Stimulated activated naive B cell treated with anti-CD40 and anti-IgM and Interleukin-4, amounts not matched to agents 10 μg/mL and 1 μg/mL and 100 μg/mL, for 72 hours (primary cell): Measurements from ENCODE around the gene RPL13.
A peak's percentile ranks its signal among the peaks of the same experiment; 100 is the strongest.

Source experiments
- ATAC-seq, 2 donors: fragments of 150-1000 bp; cut with Tn5 transposase; replicated peaks; 2 replicates each; pipeline ENCODE4 v1.10.0; 2021; ENCODE audit warnings: moderate library complexity in 1 of 2
- DNase-seq: peaks from one replicate; pipeline ENCODE4 v3.0.0; 2021
- H3K27ac Mint-ChIP-seq: one replicate; pipeline ENCODE4 v1.8.0; 2022; ENCODE audit warnings: mild to moderate bottlenecking, mixed read lengths
- H3K27me3 Mint-ChIP-seq, 2 donors: one replicate each; pipeline ENCODE4 v1.8.0; 2022; ENCODE audit warnings: mixed read lengths in 2 of 2
- H3K36me3 Mint-ChIP-seq, 2 donors: one replicate each; pipeline ENCODE4 v1.8.0; 2022; ENCODE audit warnings: mixed read lengths in 2 of 2, mild to moderate bottlenecking in 1 of 2
- H3K4me1 Mint-ChIP-seq, 2 donors: one replicate each; pipeline ENCODE4 v1.8.0; 2022; ENCODE audit warnings: mixed read lengths in 2 of 2, mild to moderate bottlenecking in 1 of 2
- H3K4me3 Mint-ChIP-seq, 2 donors: one replicate each; pipeline ENCODE4 v1.8.0; 2022; ENCODE audit warnings: mild to moderate bottlenecking in 2 of 2, mixed read lengths in 2 of 2, moderate library complexity in 1 of 2
- H3K9me3 Mint-ChIP-seq, 2 donors: one replicate each; pipeline ENCODE4 v1.8.0; 2022; ENCODE audit warnings: mixed read lengths in 2 of 2, mild to moderate bottlenecking in 1 of 2

Gene RPL13

GRCh38 chr16:89549007-89549700, 11.3 kb upstream of the RPL13 start:
- H3K36me3 Mint-ChIP-seq: peaks cover 66 to 69% of the 10 kb centered on the region in 2 donors
- DNase-seq: no peak
- no peak overlapping the region for H3K4me3 Mint-ChIP-seq

GRCh38 chr16:89550421-89551007, 10.0 kb upstream of the RPL13 start:
- Mint-ChIP-seq H3K4me3 (no peak overlapping the region), H3K27me3 (no peaks in the 10 kb centered on the region), H3K4me1 (peaks cover 17 to 32% of the 10 kb centered on the region in 2 donors), H3K36me3 (peaks cover 62 to 66% of the 10 kb centered on the region in 2 donors), H3K9me3 (no peaks in the 10 kb centered on the region), H3K27ac (no peak overlapping the region)
- DNase-seq (no peak), ATAC-seq (no peak)

More at GRCh38 chr16:89549007-89549700, 11.3 kb upstream of the RPL13 start:
- peak; percentile 66 to 72 for ATAC-seq
- H3K27ac Mint-ChIP-seq: peak overlapping the region; percentile 79
- no peaks in the 10 kb centered on the region for H3K27me3 Mint-ChIP-seq
- H3K9me3 Mint-ChIP-seq: no peaks in the 10 kb centered on the region
- peaks cover 17 to 32% of the 10 kb centered on the region in 2 donors for H3K4me1 Mint-ChIP-seq

- Mint-ChIP-seq H3K4me3 (no peak overlapping the region), H3K27ac (no peak overlapping the region), H3K27me3 (no peaks in the 10 kb centered on the region), H3K36me3 (peaks cover 73% of the 10 kb centered on the region in 2 donors), H3K4me1 (peaks cover 22 to 33% of the 10 kb centered on the region in 2 donors), H3K9me3 (no peaks in the 10 kb centered on the region)
- ATAC-seq (no peak), DNase-seq (no peak)
Observed at GRCh38 chr16:89552329-89552728, 8.2 kb upstream of the RPL13 start.

- DNase-seq (no peak), ATAC-seq (no peak)
- H3K4me3 Mint-ChIP-seq: no peak overlapping the region
- no peaks in the 10 kb centered on the region for H3K9me3 Mint-ChIP-seq
- no peaks in the 10 kb centered on the region for H3K27me3 Mint-ChIP-seq
- peaks cover 75% of the 10 kb centered on the region in 2 donors for H3K36me3 Mint-ChIP-seq
- H3K4me1 Mint-ChIP-seq: peaks cover 26 to 36% of the 10 kb centered on the region in 2 donors
- no peak overlapping the region for H3K27ac Mint-ChIP-seq
Observed at GRCh38 chr16:89552913-89553312, 7.6 kb upstream of the RPL13 start.

- H3K4me1 Mint-ChIP-seq: peaks cover 22 to 31% of the 10 kb centered on the region in 2 donors
- H3K4me3 Mint-ChIP-seq: no peak overlapping the region
- H3K27me3 Mint-ChIP-seq: no peaks in the 10 kb centered on the region
- H3K9me3 Mint-ChIP-seq: no peaks in the 10 kb centered on the region
- ATAC-seq (no peak), DNase-seq (no peak)
- peaks cover 67 to 69% of the 10 kb centered on the region in 2 donors for H3K36me3 Mint-ChIP-seq
- no peak overlapping the region for H3K27ac Mint-ChIP-seq
Observed at GRCh38 chr16:89553733-89554132, 6.7 kb upstream of the RPL13 start.

- Mint-ChIP-seq H3K4me3 (no peak overlapping the region), H3K36me3 (peaks cover 61 to 64% of the 10 kb centered on the region in 2 donors), H3K9me3 (no peaks in the 10 kb centered on the region), H3K27me3 (no peaks in the 10 kb centered on the region), H3K4me1 (peaks cover 16 to 27% of the 10 kb centered on the region in 2 donors), H3K27ac (no peak overlapping the region)
- ATAC-seq: no peak
- no peak for DNase-seq
Observed at GRCh38 chr16:89554343-89554742, 6.1 kb upstream of the RPL13 start.

- Mint-ChIP-seq H3K36me3 (peaks cover 52 to 55% of the 10 kb centered on the region in 2 donors), H3K9me3 (no peaks in the 10 kb centered on the region), H3K4me1 (peaks cover 12 to 25% of the 10 kb centered on the region in 2 donors), H3K27ac (no peak overlapping the region), H3K4me3 (no peak overlapping the region), H3K27me3 (no peaks in the 10 kb centered on the region)
- no peak for DNase-seq
- ATAC-seq: no peak
Observed at GRCh38 chr16:89555265-89555664, 5.2 kb upstream of the RPL13 start.

- no peaks in the 10 kb centered on the region for H3K9me3 Mint-ChIP-seq
- no peaks in the 10 kb centered on the region for H3K27me3 Mint-ChIP-seq
- H3K36me3 Mint-ChIP-seq: peaks cover 47 to 50% of the 10 kb centered on the region in 2 donors
- DNase-seq (no peak), ATAC-seq (no peak)
- H3K4me1 Mint-ChIP-seq: peaks cover 11 to 22% of the 10 kb centered on the region in 2 donors
- peak overlapping the region; percentile 43 for H3K27ac Mint-ChIP-seq
- H3K4me3 Mint-ChIP-seq: no peak overlapping the region
Observed at GRCh38 chr16:89555780-89556179, 4.7 kb upstream of the RPL13 start.

GRCh38 chr16:89556750-89557689, 3.5 kb upstream of the RPL13 start:
- Mint-ChIP-seq H3K27me3 (no peaks in the 10 kb centered on the region), H3K4me1 (peaks cover 14 to 29% of the 10 kb centered on the region in 2 donors), H3K4me3 (no peak overlapping the region), H3K27ac (no peak overlapping the region), H3K9me3 (no peaks in the 10 kb centered on the region), H3K36me3 (peaks cover 48 to 50% of the 10 kb centered on the region in 2 donors)
- ATAC-seq: peak; percentile 52 to 59
- DNase-seq: peak; percentile 54

- H3K4me1 Mint-ChIP-seq: peaks cover 21 to 38% of the 10 kb centered on the region in 2 donors
- H3K27ac Mint-ChIP-seq: no peak overlapping the region
- no peaks in the 10 kb centered on the region for H3K9me3 Mint-ChIP-seq
- H3K4me3 Mint-ChIP-seq: no peak overlapping the region
- no peak for ATAC-seq
- H3K36me3 Mint-ChIP-seq: peaks cover 48 to 50% of the 10 kb centered on the region in 2 donors
- no peak for DNase-seq
- no peaks in the 10 kb centered on the region for H3K27me3 Mint-ChIP-seq
Observed at GRCh38 chr16:89557690-89558490, 2.6 kb upstream of the RPL13 start.

- peaks cover 51 to 57% of the 10 kb centered on the region in 2 donors for H3K36me3 Mint-ChIP-seq
- H3K9me3 Mint-ChIP-seq: no peaks in the 10 kb centered on the region
- DNase-seq: no peak
- peaks cover 47 to 72% of the 10 kb centered on the region in 2 donors for H3K4me1 Mint-ChIP-seq
- H3K4me3 Mint-ChIP-seq: peak overlapping the region; percentile 95 to 97
- H3K27me3 Mint-ChIP-seq: no peaks in the 10 kb centered on the region
- peak overlapping the region; percentile 95 for H3K27ac Mint-ChIP-seq
- no peak for ATAC-seq
Observed at GRCh38 chr16:89561142-89561883, 831 bp downstream of the RPL13 start.

GRCh38 chr16:89561884-89562599, 1.6 kb downstream of the RPL13 start:
- peak overlapping the region; percentile 95 to 97 for H3K4me3 Mint-ChIP-seq
- DNase-seq (no peak), ATAC-seq (no peak)
- peak overlapping the region; percentile 95 for H3K27ac Mint-ChIP-seq
- H3K9me3 Mint-ChIP-seq: no peaks in the 10 kb centered on the region
- no peaks in the 10 kb centered on the region for H3K27me3 Mint-ChIP-seq
- H3K4me1 Mint-ChIP-seq: peaks cover 45 to 69% of the 10 kb centered on the region in 2 donors
- peaks cover 45 to 54% of the 10 kb centered on the region in 2 donors for H3K36me3 Mint-ChIP-seq
